Neural cell (in vitro differentiated cells): ENCODE data around the gene CDK6.

Experiments used
- CTCF ChIP-seq: fragments of 450-650 bp; IDR thresholded peaks from 2 replicates; pipeline ENCODE4 v1.5.1; 2014; ENCODE audit warnings: antibody characterized with exemption, mild to moderate bottlenecking, moderate library complexity; ENCODE audit not compliant: poor library complexity, severe bottlenecking
- EP300 ChIP-seq: fragments of 450-650 bp; conservative IDR thresholded peaks from 2 replicates; pipeline ENCODE4 v1.6.1; 2014; ENCODE audit warnings: antibody characterized with exemption, mild to moderate bottlenecking, moderate library complexity; ENCODE audit not compliant: poor library complexity, severe bottlenecking
- POLR2AphosphoS5 ChIP-seq: IDR thresholded peaks from 2 replicates; pipeline ENCODE4 v1.6.1; 2012

- TF ChIP-seq CTCF (no peak), POLR2AphosphoS5 (no peak), EP300 (no peak)
These were observed 38.7 kb downstream of the CDK6 start for GRCh38 chr7:92797693-92798092.
